DND-41 (cell line): ENCODE data around the gene KIRREL3.

Experiments used
- CTCF ChIP-seq: IDR thresholded peaks from 2 replicates; pipeline ENCODE4 v1.5.1; 2012; ENCODE audit warnings: borderline replicate concordance, low read length, moderate library complexity, mild to moderate bottlenecking; ENCODE audit not compliant: poor library complexity, severe bottlenecking; ENCODE audit errors: extremely low read depth
- EZH2 ChIP-seq: IDR thresholded peaks from 3 replicates; pipeline ENCODE4 v1.6.1; 2012; ENCODE audit warnings: borderline replicate concordance, low read depth, mild to moderate bottlenecking, moderate library complexity, low read length, inconsistent platforms; ENCODE audit not compliant: severe bottlenecking

DNA sequence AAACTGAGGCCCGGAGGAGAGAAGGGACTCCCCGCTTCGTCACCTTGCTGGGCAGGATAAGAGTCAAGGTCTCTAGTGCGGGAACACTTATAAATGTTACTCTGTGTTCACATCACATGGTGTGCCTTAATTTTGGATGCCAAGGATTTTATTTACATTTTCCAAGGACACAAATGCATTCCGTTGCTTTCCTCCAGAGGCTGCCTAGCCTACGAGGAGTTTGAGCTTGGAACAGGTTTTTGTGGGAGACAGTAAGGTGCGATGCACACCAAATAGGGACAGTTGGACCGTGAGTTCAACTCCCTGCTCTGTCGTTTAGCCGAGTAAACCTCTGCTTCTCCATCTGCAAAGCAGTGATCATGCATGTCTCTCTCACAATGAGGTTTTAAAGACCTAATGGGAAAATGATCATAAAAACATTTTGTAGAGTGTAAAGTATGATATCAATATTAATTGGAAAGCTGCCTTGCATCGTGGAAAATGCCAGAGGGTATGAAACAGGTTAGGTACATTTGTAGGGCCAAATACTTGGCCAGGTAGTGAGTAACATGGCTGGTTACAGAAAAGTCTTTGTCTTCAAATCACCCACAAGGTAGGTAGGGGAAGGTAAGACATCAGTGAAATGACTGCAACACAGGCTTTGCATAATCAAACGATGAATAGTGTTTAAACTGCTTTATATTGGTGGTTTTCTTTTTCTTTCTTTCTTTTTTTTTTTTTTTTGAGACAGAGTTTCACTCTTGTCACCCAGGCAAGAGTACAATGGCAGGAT, 583.3 kb downstream of the KIRREL3 start:
- TF ChIP-seq CTCF (no peak), EZH2 (no peak)
